ENCODE data around the gene ATP2B1. TPM values are rescaled to one million over a fixed set of nuclear protein-coding genes. Genes with fewer than 3 reads are reported as not detected.

ATP2B1 gene
- total RNA-seq, 1 donor, result 99.9 TPM

DNA sequence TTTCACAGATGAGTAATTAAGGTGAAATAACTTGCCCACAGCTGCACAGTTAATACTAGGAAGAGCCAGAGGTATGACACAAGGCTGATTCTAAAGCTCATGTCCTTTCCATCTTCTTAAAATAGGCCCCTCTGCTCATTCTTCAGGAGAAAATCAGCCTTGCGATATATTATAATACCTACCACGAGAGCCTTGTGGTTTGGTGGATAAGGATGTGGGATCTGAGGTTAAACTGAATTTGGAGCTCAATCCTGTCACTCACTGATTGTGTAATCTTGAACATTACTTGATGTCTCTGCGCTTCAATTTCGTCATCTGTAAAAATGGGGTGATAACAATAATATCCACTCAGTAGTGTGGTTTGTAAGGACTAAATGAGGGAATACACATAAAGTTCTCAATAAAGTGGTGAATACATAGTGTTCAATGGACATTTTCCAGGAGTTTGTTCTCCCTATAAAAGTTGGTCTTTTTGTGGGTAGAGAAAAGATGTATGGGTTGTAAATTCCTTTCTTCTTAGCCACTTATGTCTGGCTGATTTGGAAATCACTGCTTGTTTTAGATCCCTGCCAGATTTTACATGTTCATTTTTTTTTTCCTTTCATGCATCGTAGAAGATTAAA lies 25.1 kb upstream of the ATP2B1 start:
- peak overlapping the region; percentile 35 for H3K4me2 ChIP-seq (ENCODE audit: insufficient read depth, low read length)
- H3K36me3 ChIP-seq (ENCODE audit: insufficient read depth, low read length), result no peaks in the 10 kb centered on the region

DNA sequence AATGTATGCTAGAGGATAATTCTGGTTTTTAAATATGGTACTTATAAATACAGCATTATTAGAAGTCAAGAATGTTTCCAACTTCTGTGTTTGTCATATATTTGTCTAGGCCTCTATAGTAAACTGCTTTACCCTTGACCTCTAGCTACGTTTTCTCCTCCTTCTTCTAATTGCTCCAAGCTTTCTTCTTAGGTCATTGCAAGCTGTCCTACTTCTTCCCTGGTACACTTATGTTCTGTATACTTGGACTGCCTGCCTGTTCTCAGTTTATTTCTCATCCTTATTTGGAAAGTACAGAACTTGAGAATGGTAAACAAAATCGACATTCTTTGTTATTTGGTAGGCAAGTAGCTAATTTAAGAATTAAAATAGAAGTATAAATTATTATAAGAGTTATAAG lies 23.9 kb upstream of the ATP2B1 start:
- Histone ChIP-seq H3K36me3 (ENCODE audit: insufficient read depth, low read length) (no peaks in the 10 kb centered on the region), H3K27me3 (ENCODE audit: insufficient read depth, low read length) (no peaks in the 10 kb centered on the region), H4K20me1 (ENCODE audit: insufficient read depth, low read length) (no peaks in the 10 kb centered on the region), H3K27ac (ENCODE audit: low read depth, low read length) (peak overlapping the region; percentile 95), H3K4me1 (ENCODE audit: insufficient read depth, low read length) (peaks cover 33% of the 10 kb centered on the region), H3K79me2 (ENCODE audit: insufficient read depth, low read length) (no peaks in the 10 kb centered on the region), H2AFZ (ENCODE audit: low read length) (no peak overlapping the region), H3K4me3 (ENCODE audit: insufficient read depth, low read length) (no peak overlapping the region), H3K9me3 (ENCODE audit: low read depth, low read length) (peaks cover 3% of the 10 kb centered on the region), H3K4me2 (ENCODE audit: insufficient read depth, low read length) (no peak overlapping the region)
- no peak for DNase-seq (ENCODE audit: insufficient read length, low spot score, missing footprints)
- TF ChIP-seq, protein P1, sequence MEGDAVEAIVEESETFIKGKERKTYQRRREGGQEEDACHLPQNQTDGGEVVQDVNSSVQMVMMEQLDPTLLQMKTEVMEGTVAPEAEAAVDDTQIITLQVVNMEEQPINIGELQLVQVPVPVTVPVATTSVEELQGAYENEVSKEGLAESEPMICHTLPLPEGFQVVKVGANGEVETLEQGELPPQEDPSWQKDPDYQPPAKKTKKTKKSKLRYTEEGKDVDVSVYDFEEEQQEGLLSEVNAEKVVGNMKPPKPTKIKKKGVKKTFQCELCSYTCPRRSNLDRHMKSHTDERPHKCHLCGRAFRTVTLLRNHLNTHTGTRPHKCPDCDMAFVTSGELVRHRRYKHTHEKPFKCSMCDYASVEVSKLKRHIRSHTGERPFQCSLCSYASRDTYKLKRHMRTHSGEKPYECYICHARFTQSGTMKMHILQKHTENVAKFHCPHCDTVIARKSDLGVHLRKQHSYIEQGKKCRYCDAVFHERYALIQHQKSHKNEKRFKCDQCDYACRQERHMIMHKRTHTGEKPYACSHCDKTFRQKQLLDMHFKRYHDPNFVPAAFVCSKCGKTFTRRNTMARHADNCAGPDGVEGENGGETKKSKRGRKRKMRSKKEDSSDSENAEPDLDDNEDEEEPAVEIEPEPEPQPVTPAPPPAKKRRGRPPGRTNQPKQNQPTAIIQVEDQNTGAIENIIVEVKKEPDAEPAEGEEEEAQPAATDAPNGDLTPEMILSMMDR (IDR thresholded peaks at IDR 0.05; ENCODE audit: extremely low read depth, low read depth, low read length), result no peak

More for the DNA sequence above, 25.1 kb upstream of the ATP2B1 start:
- TF ChIP-seq, protein P1 (IDR thresholded peaks at IDR 0.05; ENCODE audit: extremely low read depth, low read depth, low read length), result no peak
- DNase-seq (ENCODE audit: insufficient read length, low spot score, missing footprints), result no peak
- H3K4me3 ChIP-seq (ENCODE audit: insufficient read depth, low read length), result no peak overlapping the region
- peaks cover 3% of the 10 kb centered on the region for H3K9me3 ChIP-seq (ENCODE audit: low read depth, low read length)
- no peaks in the 10 kb centered on the region for H3K79me2 ChIP-seq (ENCODE audit: insufficient read depth, low read length)
- H2AFZ ChIP-seq (ENCODE audit: low read length), result no peak overlapping the region
- no peaks in the 10 kb centered on the region for H4K20me1 ChIP-seq (ENCODE audit: insufficient read depth, low read length)
- peaks cover 33% of the 10 kb centered on the region for H3K4me1 ChIP-seq (ENCODE audit: insufficient read depth, low read length)
- H3K27me3 ChIP-seq (ENCODE audit: insufficient read depth, low read length), result no peaks in the 10 kb centered on the region
- H3K27ac ChIP-seq (ENCODE audit: low read depth, low read length), result peak overlapping the region; percentile 95

DNA sequence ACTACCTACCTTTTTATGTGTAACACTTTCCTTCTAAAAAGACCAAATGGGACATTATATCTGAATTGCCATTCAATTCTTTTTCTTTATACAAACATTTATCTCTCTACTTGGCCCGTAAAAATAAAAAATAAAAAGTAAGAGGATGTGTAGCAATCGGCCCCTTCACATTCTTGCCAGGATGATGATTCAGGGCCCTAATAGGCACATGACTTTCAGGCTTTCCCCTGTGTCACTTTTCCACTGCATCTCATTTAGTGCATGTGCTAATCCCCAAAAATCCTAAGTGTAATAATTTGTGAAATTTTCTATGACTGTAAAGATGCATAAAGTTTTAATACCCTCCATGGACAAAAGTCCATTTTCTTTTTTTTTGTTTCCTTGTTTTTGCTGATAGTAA lies 23.0 kb upstream of the ATP2B1 start:
- H3K4me1 ChIP-seq (ENCODE audit: insufficient read depth, low read length), result peaks cover 33% of the 10 kb centered on the region
- H3K36me3 ChIP-seq (ENCODE audit: insufficient read depth, low read length), result no peaks in the 10 kb centered on the region
- peak; percentile 82 for DNase-seq (ENCODE audit: insufficient read length, low spot score, missing footprints)
- H3K79me2 ChIP-seq (ENCODE audit: insufficient read depth, low read length), result no peaks in the 10 kb centered on the region
- no peaks in the 10 kb centered on the region for H4K20me1 ChIP-seq (ENCODE audit: insufficient read depth, low read length)
- H3K27me3 ChIP-seq (ENCODE audit: insufficient read depth, low read length), result no peaks in the 10 kb centered on the region
- TF ChIP-seq, protein P1 (IDR thresholded peaks at IDR 0.05; ENCODE audit: extremely low read depth, low read depth, low read length), result no peak
- H3K9me3 ChIP-seq (ENCODE audit: low read depth, low read length), result peaks cover 3% of the 10 kb centered on the region
- no peak overlapping the region for H3K4me3 ChIP-seq (ENCODE audit: insufficient read depth, low read length)
- H3K4me2 ChIP-seq (ENCODE audit: insufficient read depth, low read length), result peak overlapping the region; percentile 54
- peak overlapping the region; percentile 80 for H2AFZ ChIP-seq (ENCODE audit: low read length)
- H3K27ac ChIP-seq (ENCODE audit: low read depth, low read length), result peak overlapping the region; percentile 95

DNA sequence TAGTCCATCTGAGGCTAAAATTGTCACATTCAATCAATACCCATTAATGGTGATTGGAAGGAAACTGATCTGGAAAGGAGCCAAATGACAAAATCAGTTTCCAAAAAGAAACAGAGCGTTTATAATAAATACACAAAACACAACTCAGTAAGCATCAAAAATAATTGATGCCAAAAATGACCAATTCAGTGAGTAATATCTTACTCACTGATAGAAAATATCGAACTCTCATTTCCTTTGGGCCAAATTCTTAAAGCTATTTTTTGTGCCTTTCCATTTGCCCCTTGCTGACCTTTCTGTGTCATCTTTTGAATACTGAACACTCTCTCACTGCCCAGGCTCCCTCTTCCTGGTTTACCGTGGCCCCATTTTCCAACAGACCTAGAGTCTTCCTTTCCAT lies 22.5 kb upstream of the ATP2B1 start:
- Histone ChIP-seq H3K9me3 (ENCODE audit: low read depth, low read length) (peaks cover 3% of the 10 kb centered on the region), H3K4me2 (ENCODE audit: insufficient read depth, low read length) (peak overlapping the region; percentile 54), H3K36me3 (ENCODE audit: insufficient read depth, low read length) (no peaks in the 10 kb centered on the region), H4K20me1 (ENCODE audit: insufficient read depth, low read length) (no peaks in the 10 kb centered on the region), H3K79me2 (ENCODE audit: insufficient read depth, low read length) (no peaks in the 10 kb centered on the region), H3K4me3 (ENCODE audit: insufficient read depth, low read length) (no peak overlapping the region), H2AFZ (ENCODE audit: low read length) (peak overlapping the region; percentile 80), H3K27me3 (ENCODE audit: insufficient read depth, low read length) (no peaks in the 10 kb centered on the region), H3K4me1 (ENCODE audit: insufficient read depth, low read length) (peaks cover 33% of the 10 kb centered on the region), H3K27ac (ENCODE audit: low read depth, low read length) (peak overlapping the region; percentile 95)
- TF ChIP-seq, protein P1 (IDR thresholded peaks at IDR 0.05; ENCODE audit: extremely low read depth, low read depth, low read length), result no peak
- DNase-seq (ENCODE audit: insufficient read length, low spot score, missing footprints), result no peak
